GM21825 (cell line): Measurements from ENCODE around the gene AP1B1.

Experiments
- ATAC-seq: cut with Tn5 transposase; IDR thresholded peaks from one replicate; pipeline ENCODE4 v1.9.1; 2021; ENCODE audit warnings: mild to moderate bottlenecking, moderate library complexity; ENCODE audit not compliant: unreplicated experiment

The AP1B1 gene

GRCh38 chr22:29314537-29315285 lies 73.7 kb downstream of the AP1B1 start:
- no peak for ATAC-seq

- ATAC-seq, result no peak
These were observed 74.5 kb downstream of the AP1B1 start for GRCh38 chr22:29313576-29314466.

GRCh38 chr22:29313126-29313575 lies 75.2 kb downstream of the AP1B1 start:
- ATAC-seq, result no peak

GRCh38 chr22:29312218-29313125 lies 75.9 kb downstream of the AP1B1 start:
- ATAC-seq, result no peak

- ATAC-seq, result no peak
These were observed 76.7 kb downstream of the AP1B1 start for GRCh38 chr22:29311464-29312217.

GRCh38 chr22:29310863-29311339 lies 77.5 kb downstream of the AP1B1 start:
- no peak for ATAC-seq

GRCh38 chr22:29310065-29310862 lies 78.1 kb downstream of the AP1B1 start:
- ATAC-seq, result no peak

GRCh38 chr22:29309332-29310064 lies 78.9 kb downstream of the AP1B1 start:
- ATAC-seq, result no peak

GRCh38 chr22:29308791-29309262 lies 79.5 kb downstream of the AP1B1 start:
- ATAC-seq, result no peak

- ATAC-seq, result no peak
These were observed 80.1 kb downstream of the AP1B1 start for GRCh38 chr22:29308148-29308790.

- no peak for ATAC-seq
These were observed 80.7 kb downstream of the AP1B1 start for GRCh38 chr22:29307596-29308147.

- ATAC-seq, result no peak
These were observed 81.4 kb downstream of the AP1B1 start for GRCh38 chr22:29306835-29307595.

- no peak for ATAC-seq
These were observed 82.1 kb downstream of the AP1B1 start, which contains the start of gene GAS2L1 for GRCh38 chr22:29306175-29306834. Gene GAS2L1, plus strand, starts transcription at chr22:29306650. Its CDS starts 1,456 bp downstream, at chr22:29308106.

- no peak for ATAC-seq
These were observed 82.6 kb downstream of the AP1B1 start for GRCh38 chr22:29305836-29306174.

GRCh38 chr22:29302681-29303465 lies 85.5 kb downstream of the AP1B1 start:
- ATAC-seq, result no peak

- ATAC-seq, result no peak
These were observed 86.0 kb downstream of the AP1B1 start for GRCh38 chr22:29302402-29302680.
